ENCODE results near the gene GREB1.

- no peak for TF ChIP-seq ZNF274 (IDR thresholded peaks at IDR 0.05; ENCODE audit: low read length)
- TF ChIP-seq ZNF274 (tag by site-specific recombination; IDR thresholded peaks at IDR 0.05; ENCODE audit: borderline replicate concordance), result no peak
- TF ChIP-seq ZFP37 (tag by site-specific recombination; IDR thresholded peaks at IDR 0.05), result no peak
- no peak for TF ChIP-seq ZNF24 (tag by site-specific recombination; IDR thresholded peaks at IDR 0.05)
- TF ChIP-seq YY1 (tag by site-specific recombination; IDR thresholded peaks at IDR 0.05), result no peak
- no peak for TF ChIP-seq ZNF140 (tag by site-specific recombination; IDR thresholded peaks at IDR 0.05)
- no peak for TF ChIP-seq ZBTB10 (tag by site-specific recombination; IDR thresholded peaks at IDR 0.05)
- TF ChIP-seq CTCF (tag by site-specific recombination; IDR thresholded peaks at IDR 0.05), result no peak
- TF ChIP-seq OVOL3 (tag by site-specific recombination; IDR thresholded peaks at IDR 0.05), result no peak
Observed at GRCh38 chr2:11546072-11546471, 12.2 kb downstream of the GREB1 start.
